ENCODE measurements around the gene KCNJ10. TPM values are rescaled to one million over a fixed set of nuclear protein-coding genes. Genes with fewer than 3 reads are reported as not detected.

Gene KCNJ10
- total RNA-seq, 4 donors from 2014 or later, result 6.5 to 13.5 (median 8.8) TPM

DNA sequence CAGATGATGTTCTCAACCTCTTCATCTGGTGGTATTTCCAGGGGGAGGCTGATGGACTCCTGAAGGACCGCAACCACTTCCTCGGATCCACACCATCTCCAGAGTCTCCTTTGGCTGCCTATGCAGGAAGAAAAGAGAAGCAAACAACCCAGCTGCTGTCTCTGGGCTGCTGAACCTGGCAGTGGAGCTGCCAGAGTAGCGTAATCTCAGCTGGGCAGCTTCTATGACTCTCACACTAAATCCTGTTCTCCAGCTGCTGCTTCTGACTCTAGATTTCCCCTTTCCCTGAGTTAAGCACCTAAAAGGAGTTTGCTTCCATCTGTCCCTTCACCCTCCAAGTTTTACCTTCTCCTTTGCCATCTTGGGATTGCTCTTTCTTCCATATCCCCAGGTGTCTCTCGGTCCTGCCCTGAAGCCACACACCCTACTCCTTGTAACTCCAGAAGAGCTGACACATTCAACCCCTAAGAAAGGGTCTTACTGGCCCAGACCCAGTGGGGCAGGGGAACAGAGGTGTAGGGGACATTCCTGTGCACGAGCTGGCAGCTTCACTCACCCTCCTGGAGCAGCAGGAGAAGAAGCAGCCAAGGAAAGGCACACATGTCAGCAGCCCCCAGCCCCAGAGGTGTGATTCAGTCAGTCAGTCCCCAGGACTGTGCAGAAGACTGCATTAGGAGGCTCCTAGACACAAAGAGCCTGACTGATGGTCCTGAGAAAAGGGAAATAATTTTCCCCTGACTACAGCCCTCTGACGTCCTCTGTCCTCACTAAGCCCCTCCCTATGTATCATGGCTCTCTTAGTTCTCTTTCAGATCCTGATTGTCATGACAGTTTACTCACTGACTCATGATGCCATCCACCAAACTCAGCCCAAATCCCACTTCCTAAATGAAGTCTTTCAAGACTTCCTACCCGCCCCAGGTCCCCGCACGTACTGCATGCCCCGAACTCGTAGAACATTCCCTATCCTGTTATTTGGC is 116.1 kb downstream of the KCNJ10 start, which contains the start of gene SLAMF9:
TSS of gene SLAMF9 (minus strand) at position 702 of the 980 bp plus-strand sequence. CDS start at position 602, 100 bp downstream.
- DNase-seq (ENCODE audit: low spot score in 2 of 2), result no peak
- H3K4me3 ChIP-seq, result no peak within 1 kb of the TSS
- H3K36me3 ChIP-seq, result no peaks in the 10 kb centered on the region
- H3K4me1 ChIP-seq, result no peaks in the 10 kb centered on the region
- TF ChIP-seq EP300 (IDR thresholded peaks at IDR 0.05), result no peak
- TF ChIP-seq POLR2A (IDR thresholded peaks at IDR 0.05), result no peak
- TF ChIP-seq, protein P1, sequence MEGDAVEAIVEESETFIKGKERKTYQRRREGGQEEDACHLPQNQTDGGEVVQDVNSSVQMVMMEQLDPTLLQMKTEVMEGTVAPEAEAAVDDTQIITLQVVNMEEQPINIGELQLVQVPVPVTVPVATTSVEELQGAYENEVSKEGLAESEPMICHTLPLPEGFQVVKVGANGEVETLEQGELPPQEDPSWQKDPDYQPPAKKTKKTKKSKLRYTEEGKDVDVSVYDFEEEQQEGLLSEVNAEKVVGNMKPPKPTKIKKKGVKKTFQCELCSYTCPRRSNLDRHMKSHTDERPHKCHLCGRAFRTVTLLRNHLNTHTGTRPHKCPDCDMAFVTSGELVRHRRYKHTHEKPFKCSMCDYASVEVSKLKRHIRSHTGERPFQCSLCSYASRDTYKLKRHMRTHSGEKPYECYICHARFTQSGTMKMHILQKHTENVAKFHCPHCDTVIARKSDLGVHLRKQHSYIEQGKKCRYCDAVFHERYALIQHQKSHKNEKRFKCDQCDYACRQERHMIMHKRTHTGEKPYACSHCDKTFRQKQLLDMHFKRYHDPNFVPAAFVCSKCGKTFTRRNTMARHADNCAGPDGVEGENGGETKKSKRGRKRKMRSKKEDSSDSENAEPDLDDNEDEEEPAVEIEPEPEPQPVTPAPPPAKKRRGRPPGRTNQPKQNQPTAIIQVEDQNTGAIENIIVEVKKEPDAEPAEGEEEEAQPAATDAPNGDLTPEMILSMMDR (IDR thresholded peaks at IDR 0.05), result no peak
- peaks cover 0 to 14% of the 10 kb centered on the region in 2 donors for H3K27me3 ChIP-seq
- no peak within 1 kb of the TSS for H3K27ac ChIP-seq
- WGBS, 2 donors, result 56 to 59% methylated on average over 10 to 11 of the region's 11 CpGs
- H3K9me3 ChIP-seq, result no peaks in the 10 kb centered on the region

DNA sequence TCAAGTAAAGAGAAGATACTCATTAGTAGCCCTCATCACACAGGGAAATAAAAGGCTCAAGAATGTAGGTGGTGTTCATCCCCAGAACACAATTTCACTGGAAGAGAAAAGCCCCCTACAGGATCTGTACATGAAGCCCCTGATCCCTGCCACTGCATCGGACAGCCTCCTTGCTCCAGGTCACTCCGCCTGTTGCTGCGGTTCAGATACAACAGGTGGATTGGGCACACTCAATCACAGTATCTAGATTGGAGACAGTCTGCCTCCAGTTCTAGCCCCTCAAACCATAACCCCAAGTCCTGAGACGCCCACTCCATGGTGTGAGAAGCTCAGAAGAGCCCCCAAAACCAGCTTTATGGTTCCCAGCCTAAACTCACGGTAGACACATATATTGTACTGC is 117.0 kb downstream of the KCNJ10 start:
- WGBS, 2 donors, result 86 to 90% methylated on average over 5 of the region's 5 CpGs
- Histone ChIP-seq H3K4me3 (no peak overlapping the region), H3K27me3 (peaks cover 0 to 14% of the 10 kb centered on the region in 2 donors), H3K4me1 (no peaks in the 10 kb centered on the region), H3K36me3 (no peaks in the 10 kb centered on the region), H3K27ac (no peak overlapping the region), H3K9me3 (no peaks in the 10 kb centered on the region)
- DNase-seq (ENCODE audit: low spot score in 2 of 2), result no peak
- no peak for TF ChIP-seq EP300 (IDR thresholded peaks at IDR 0.05)
- TF ChIP-seq, protein P1 (IDR thresholded peaks at IDR 0.05), result no peak
- TF ChIP-seq POLR2A (IDR thresholded peaks at IDR 0.05), result no peak

DNA sequence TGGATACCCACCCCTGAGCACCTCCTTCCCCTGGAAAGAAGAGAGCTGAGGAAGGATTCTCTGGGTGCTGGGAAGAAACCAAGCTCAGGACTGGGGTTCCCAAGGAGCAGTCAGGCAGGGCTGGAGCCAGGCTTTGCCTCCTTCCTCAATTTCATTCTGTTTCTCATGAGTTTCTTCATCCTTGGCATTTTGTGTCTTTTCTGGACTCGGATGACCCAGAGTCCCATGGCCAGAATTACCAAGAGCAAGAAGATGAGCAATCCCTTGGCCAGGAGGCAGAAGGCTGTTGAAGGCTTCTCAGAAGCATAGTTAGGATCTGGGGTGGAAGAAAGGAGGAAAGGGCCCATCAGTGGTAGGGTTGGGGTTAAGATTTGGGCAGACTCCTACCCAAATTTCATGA is 118.4 kb downstream of the KCNJ10 start:
- H3K4me3 ChIP-seq, result no peak overlapping the region
- no peaks in the 10 kb centered on the region for H3K4me1 ChIP-seq
- WGBS, 2 donors, result 76 to 77% methylated on average over 1 of the region's 1 CpG
- H3K36me3 ChIP-seq, result no peaks in the 10 kb centered on the region
- H3K27me3 ChIP-seq, result peaks cover 0 to 14% of the 10 kb centered on the region in 2 donors
- TF ChIP-seq POLR2A (IDR thresholded peaks at IDR 0.05) (no peak), EP300 (IDR thresholded peaks at IDR 0.05) (no peak)
- TF ChIP-seq, protein P1 (IDR thresholded peaks at IDR 0.05), result no peak
- no peak overlapping the region for H3K27ac ChIP-seq
- no peak for DNase-seq (ENCODE audit: low spot score in 2 of 2)
- H3K9me3 ChIP-seq, result no peaks in the 10 kb centered on the region

DNA sequence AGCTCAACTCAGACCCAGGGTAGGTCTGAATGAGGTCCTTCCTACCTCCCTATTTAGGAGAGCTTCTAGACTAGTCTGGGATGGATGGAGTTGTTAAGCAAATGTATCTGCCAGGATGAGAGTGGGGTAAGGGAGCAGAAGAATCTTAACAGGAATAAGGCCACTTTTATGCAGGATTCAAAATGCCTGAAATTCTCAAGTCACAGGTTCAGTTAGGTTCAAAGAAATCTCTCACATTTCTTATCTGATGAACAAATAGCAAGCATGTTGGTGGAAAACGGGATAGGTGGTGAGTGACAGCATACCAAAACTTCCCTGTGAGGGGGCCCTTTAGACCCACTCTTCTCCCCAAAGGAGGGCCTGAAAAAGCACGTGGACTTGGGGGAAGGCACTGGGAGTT is 118.9 kb downstream of the KCNJ10 start:
- H3K4me3 ChIP-seq, result no peak overlapping the region
- WGBS, 2 donors, result 71 to 73% methylated on average over 2 of the region's 2 CpGs
- peaks cover 0 to under 1% (median 0%) of the 10 kb centered on the region in 4 donors for H3K4me1 ChIP-seq
- no peak for DNase-seq (ENCODE audit: low spot score in 2 of 2)
- H3K36me3 ChIP-seq, result no peaks in the 10 kb centered on the region
- TF ChIP-seq, protein P1 (IDR thresholded peaks at IDR 0.05), result no peak
- TF ChIP-seq EP300 (IDR thresholded peaks at IDR 0.05) (no peak), POLR2A (IDR thresholded peaks at IDR 0.05) (no peak)
- H3K27me3 ChIP-seq, result peaks cover 0 to 14% of the 10 kb centered on the region in 2 donors
- H3K9me3 ChIP-seq, result no peaks in the 10 kb centered on the region
- no peak overlapping the region for H3K27ac ChIP-seq

DNA sequence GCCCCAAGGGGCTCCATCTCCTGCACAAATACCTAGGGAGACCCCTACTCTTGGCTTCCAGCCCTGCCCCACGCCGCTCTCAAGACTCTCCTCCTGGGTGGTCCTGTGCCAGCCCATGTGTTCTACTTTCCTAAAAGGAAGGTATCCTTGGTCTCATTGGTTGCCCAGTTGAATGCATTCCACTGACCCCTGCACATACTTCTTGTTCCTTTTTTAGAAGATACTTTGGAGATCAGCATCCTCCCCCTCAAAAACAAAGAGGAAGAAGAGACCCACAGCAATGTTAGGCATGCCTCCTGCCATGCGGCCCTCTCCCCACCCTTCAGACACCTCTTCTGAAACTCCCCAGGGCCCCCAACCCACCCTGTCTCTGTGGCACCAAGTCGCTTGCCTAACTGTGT is 120.0 kb downstream of the KCNJ10 start:
- WGBS, 2 donors, result 89 to 95% methylated on average over 4 of the region's 4 CpGs
- TF ChIP-seq EP300 (IDR thresholded peaks at IDR 0.05) (no peak), POLR2A (IDR thresholded peaks at IDR 0.05) (no peak)
- TF ChIP-seq, protein P1 (IDR thresholded peaks at IDR 0.05), result no peak
- H3K4me3 ChIP-seq, result no peak overlapping the region
- no peak overlapping the region for H3K27ac ChIP-seq
- no peaks in the 10 kb centered on the region for H3K9me3 ChIP-seq
- DNase-seq (ENCODE audit: low spot score in 2 of 2), result no peak
- H3K4me1 ChIP-seq, result peaks cover 0 to 11% (median 4%) of the 10 kb centered on the region in 4 donors
- H3K27me3 ChIP-seq, result peaks cover 0 to 18% of the 10 kb centered on the region in 2 donors
- H3K36me3 ChIP-seq, result no peaks in the 10 kb centered on the region
